Ectodermal cell (in vitro differentiated cells): ENCODE measurements around the gene SLC6A18.

Experiments used
- H3K27ac ChIP-seq: 2 replicates; pipeline ENCODE4 v1.7.0; 2013; ENCODE audit warnings: mild to moderate bottlenecking, low read depth, low read length; ENCODE audit not compliant: insufficient read depth, poor library complexity, severe bottlenecking
- H3K27me3 ChIP-seq: 2 replicates; pipeline ENCODE4 v1.7.0; 2013; ENCODE audit warnings: mild to moderate bottlenecking, low read length; ENCODE audit not compliant: insufficient read depth, control insufficient read depth, poor library complexity, severe bottlenecking
- H3K36me3 ChIP-seq: one replicate; pipeline ENCODE4 v1.7.0; 2013; ENCODE audit warnings: low read length; ENCODE audit not compliant: control insufficient read depth, insufficient read depth
- H3K4me1 ChIP-seq: one replicate; pipeline ENCODE4 v1.7.0; 2013; ENCODE audit warnings: low read length; ENCODE audit not compliant: control insufficient read depth, insufficient read depth
- H3K4me3 ChIP-seq: 2 replicates; pipeline ENCODE4 v1.7.0; 2013; ENCODE audit warnings: low read depth, low read length, control low read depth; ENCODE audit not compliant: insufficient read depth
- H3K9me3 ChIP-seq: 2 replicates; pipeline ENCODE4 v1.7.0; 2013; ENCODE audit warnings: mild to moderate bottlenecking, low read length, moderate library complexity; ENCODE audit not compliant: control insufficient read depth
- WGBS, 2 experiments: methylation state at CpG; one replicate each; pipeline ENCODE4 v1.1.7; 2013; ENCODE audit warnings: missing lambda C conversion rate in 2 of 2; 5-methylcytosine and 5-hydroxymethylcytosine counted together

SLC6A18 gene

DNA sequence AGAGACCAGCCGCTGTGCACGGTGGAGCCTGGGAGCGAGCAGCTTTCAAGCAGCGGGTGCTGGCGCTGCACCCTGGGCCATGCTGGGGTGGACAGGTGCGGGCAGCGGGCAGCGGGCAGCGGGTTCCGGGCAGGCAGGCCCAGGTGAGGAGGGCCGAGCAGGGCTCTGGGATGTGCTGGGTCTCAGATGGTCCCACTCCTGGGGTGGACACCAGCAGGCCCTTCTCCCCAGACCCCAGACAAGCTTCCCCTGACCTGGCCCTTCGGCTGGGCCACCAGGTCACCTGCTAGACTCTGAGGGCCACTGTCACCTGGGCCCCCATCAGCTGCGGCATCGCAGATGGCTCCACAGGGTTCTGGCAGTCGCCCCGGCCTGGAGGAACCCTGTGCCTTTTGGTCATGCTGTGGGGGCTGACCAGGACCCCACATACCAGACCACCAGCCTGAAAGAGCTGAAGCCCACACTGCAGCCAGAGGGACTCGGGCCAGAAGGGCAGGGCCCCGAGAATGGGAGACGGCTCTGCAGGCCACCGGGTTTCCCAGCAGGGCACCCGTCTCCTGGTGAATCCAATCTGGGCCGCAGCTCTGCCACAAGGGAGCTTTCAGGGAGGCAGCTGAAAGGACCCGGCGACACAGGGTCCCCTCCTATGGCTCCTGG, 21.7 kb upstream of the SLC6A18 start:
- H3K36me3 ChIP-seq = no peaks in the 10 kb centered on the region
- H3K27ac ChIP-seq = no peak overlapping the region
- H3K4me1 ChIP-seq = peaks cover 8% of the 10 kb centered on the region
- no peak overlapping the region for H3K4me3 ChIP-seq
- no peaks in the 10 kb centered on the region for H3K9me3 ChIP-seq
- 92 to 93% methylated on average over 24 of the region's 24 CpGs for WGBS, 2 experiments
- H3K27me3 ChIP-seq = no peaks in the 10 kb centered on the region

GRCh38 chr5:1203968-1204692, 21.1 kb upstream of the SLC6A18 start:
- H3K36me3 ChIP-seq = no peaks in the 10 kb centered on the region
- H3K4me1 ChIP-seq = peaks cover 8% of the 10 kb centered on the region
- WGBS, 2 experiments = 90 to 91% methylated on average over 25 of the region's 25 CpGs
- no peaks in the 10 kb centered on the region for H3K9me3 ChIP-seq
- no peak overlapping the region for H3K27ac ChIP-seq
- H3K4me3 ChIP-seq = no peak overlapping the region
- no peaks in the 10 kb centered on the region for H3K27me3 ChIP-seq

- H3K27me3 ChIP-seq = no peaks in the 10 kb centered on the region
- no peaks in the 10 kb centered on the region for H3K9me3 ChIP-seq
- no peaks in the 10 kb centered on the region for H3K36me3 ChIP-seq
- WGBS, 2 experiments = 59 to 61% methylated on average over 18 of the region's 18 CpGs
- peaks cover 8% of the 10 kb centered on the region for H3K4me1 ChIP-seq
- H3K4me3 ChIP-seq = no peak overlapping the region
- no peak overlapping the region for H3K27ac ChIP-seq
Observed at GRCh38 chr5:1204693-1205242, 20.4 kb upstream of the SLC6A18 start.

- WGBS, 2 experiments = 62 to 69% methylated on average over 10 to 11 of the region's 11 CpGs
- Histone ChIP-seq H3K4me3 (no peak overlapping the region), H3K36me3 (no peaks in the 10 kb centered on the region), H3K27ac (no peak overlapping the region), H3K4me1 (peaks cover 8% of the 10 kb centered on the region), H3K9me3 (no peaks in the 10 kb centered on the region), H3K27me3 (no peaks in the 10 kb centered on the region)
Observed at GRCh38 chr5:1205255-1206180, 19.7 kb upstream of the SLC6A18 start.

GRCh38 chr5:1206521-1207412, 18.4 kb upstream of the SLC6A18 start:
- H3K27ac ChIP-seq = no peak overlapping the region
- no peak overlapping the region for H3K4me3 ChIP-seq
- WGBS, 2 experiments = 90 to 91% methylated on average over 49 of the region's 49 CpGs
- peaks cover 8% of the 10 kb centered on the region for H3K4me1 ChIP-seq
- no peaks in the 10 kb centered on the region for H3K36me3 ChIP-seq
- H3K27me3 ChIP-seq = no peaks in the 10 kb centered on the region
- H3K9me3 ChIP-seq = no peaks in the 10 kb centered on the region

DNA sequence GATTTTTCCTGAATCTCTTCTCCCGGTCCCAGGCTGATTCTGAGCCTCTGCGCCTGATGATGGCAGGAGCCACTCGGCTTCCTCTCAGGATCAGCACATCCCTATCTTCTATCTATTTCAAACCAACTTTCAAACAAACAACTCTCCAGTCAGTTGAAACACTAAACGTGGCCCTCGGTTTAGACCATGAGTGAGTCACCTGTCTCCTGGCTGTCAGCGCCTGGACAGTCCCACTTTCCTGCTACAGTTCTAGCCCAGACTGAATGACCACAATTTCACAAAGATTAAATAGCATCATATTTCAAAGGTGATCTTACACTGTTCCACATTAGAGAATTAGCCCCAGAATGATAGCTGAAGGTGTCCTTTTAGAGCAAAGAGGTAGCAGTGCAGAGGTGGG, 17.6 kb upstream of the SLC6A18 start:
- Histone ChIP-seq H3K27me3 (no peaks in the 10 kb centered on the region), H3K4me3 (no peak overlapping the region), H3K36me3 (no peaks in the 10 kb centered on the region), H3K27ac (no peak overlapping the region), H3K4me1 (peaks cover 8% of the 10 kb centered on the region), H3K9me3 (no peaks in the 10 kb centered on the region)
- WGBS, 2 experiments = 89 to 90% methylated on average over 6 of the region's 6 CpGs

DNA sequence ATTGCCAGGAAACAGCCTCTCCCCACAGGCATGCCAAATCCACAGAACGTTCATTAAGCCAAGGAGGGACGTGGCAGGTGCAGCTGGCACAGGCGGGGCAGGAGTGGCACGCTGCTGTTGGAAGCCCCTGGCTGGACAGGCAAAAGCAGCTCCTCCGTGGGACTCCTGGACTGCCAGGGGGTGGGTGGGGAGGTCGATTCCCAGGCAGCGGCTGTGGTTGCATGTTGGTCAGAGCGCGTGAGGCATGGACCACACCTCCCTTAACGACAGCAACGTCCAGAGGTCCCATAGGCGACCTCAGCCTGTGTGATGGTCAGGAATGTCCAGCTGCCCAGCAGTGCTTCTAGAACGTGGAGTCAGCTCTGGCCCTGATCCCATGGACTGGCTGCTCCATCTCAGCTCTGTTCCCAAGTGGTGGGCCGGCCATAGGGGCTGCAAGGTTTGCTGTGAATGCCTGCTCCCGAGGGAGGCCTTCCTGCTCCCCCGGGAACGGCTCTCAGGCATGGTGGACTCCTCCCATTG, 16.9 kb upstream of the SLC6A18 start:
- 91 to 92% methylated on average over 17 of the region's 17 CpGs for WGBS, 2 experiments
- no peaks in the 10 kb centered on the region for H3K36me3 ChIP-seq
- H3K27ac ChIP-seq = no peak overlapping the region
- H3K4me1 ChIP-seq = peaks cover 8% of the 10 kb centered on the region
- H3K4me3 ChIP-seq = no peak overlapping the region
- H3K27me3 ChIP-seq = no peaks in the 10 kb centered on the region
- H3K9me3 ChIP-seq = no peaks in the 10 kb centered on the region

DNA sequence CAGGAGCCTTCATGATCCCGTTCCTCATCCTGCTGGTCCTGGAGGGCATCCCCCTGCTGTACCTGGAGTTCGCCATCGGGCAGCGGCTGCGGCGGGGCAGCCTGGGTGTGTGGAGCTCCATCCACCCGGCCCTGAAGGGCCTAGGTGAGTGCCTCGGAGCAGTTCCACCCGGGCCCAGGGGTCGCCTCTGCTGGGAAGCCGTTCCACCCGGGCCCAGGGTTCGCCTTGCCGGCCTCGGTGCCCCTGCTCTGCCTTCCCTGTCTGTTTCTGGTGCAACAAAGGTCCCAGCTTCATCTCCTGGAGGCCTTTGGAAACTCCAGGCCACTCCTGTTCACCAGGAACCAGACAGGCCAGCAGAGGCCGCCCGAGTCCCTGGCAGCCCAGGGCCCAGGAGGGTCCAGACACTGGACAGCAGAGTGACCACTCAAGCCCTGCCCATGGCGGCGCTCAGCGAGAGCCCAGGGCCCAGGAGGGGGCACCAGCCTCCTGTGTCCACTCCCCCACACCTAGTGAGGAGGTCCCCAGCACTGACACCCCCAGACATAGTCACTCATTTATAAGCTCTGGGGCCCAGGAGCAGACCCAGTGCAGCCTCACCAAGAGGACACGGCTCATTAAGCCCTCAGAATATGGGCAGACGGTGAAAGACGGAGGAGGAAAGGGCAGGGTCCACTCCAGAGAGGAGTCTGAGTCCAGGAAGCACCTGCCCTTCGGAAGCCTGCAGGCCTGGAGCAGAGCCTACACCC, 16.3 kb upstream of the SLC6A18 start:
- Histone ChIP-seq H3K27me3 (no peaks in the 10 kb centered on the region), H3K27ac (no peak overlapping the region), H3K4me1 (peaks cover 4% of the 10 kb centered on the region), H3K36me3 (no peaks in the 10 kb centered on the region), H3K9me3 (no peaks in the 10 kb centered on the region), H3K4me3 (no peak overlapping the region)
- 87 to 88% methylated on average over 24 of the region's 24 CpGs for WGBS, 2 experiments

DNA sequence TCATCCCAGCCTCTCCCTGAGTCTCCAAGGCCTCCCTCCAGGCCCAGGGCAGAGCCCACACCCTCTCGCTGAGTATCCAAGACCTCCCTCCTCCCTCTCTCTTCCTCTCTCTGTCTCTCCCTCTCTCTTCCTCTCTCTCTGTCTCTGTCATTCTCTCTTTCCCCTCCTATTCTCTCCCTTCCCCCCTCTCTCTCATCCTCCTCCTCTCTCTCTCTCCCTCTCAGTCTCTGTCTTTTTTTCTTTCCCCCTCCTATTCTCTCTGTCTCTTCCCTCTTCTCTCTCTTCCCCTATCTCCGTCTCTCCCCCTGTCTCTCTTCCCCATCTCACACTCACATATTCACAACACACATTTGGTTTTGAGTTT, 15.7 kb upstream of the SLC6A18 start:
- Histone ChIP-seq H3K27me3 (no peaks in the 10 kb centered on the region), H3K4me1 (peaks cover 4% of the 10 kb centered on the region), H3K36me3 (no peaks in the 10 kb centered on the region), H3K27ac (no peak overlapping the region), H3K9me3 (no peaks in the 10 kb centered on the region), H3K4me3 (no peak overlapping the region)
- 81 to 89% methylated on average over 2 of the region's 2 CpGs for WGBS, 2 experiments
